NOMO-1 treated with dmso at 0.1 percent for 144 hours (cell line): ENCODE measurements around the gene PTPN3.
"Not testable (repeated sequence)": the region's sequence is repeated elsewhere in the genome, so short reads cannot be mapped to it uniquely, and the experiment has no call there.

Experiments
- DNase-seq: peaks from one replicate; lab custom pipeline; 2025; ENCODE audit not compliant: unreplicated experiment; lab: John Stamatoyannopoulos, UW

PTPN3 gene

DNA sequence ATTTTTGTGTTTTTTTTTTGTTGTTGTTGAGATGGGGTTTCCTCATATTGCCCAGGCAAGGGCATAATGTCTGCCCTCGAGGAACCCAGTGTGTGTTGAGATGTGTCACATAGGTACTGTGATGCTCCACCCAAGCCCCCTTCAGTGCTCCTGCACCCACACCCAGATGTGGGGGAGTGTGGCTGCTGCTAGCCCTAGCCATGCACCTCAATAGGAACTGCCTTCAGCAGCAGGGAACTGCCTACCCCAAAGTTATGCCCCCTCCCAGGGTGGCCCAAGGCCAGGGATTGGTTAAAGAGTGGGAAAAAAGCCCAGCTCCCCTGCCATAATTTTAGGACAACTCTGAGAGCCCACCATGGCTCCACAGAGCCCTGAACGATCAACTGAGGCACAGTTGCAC, 143.9 kb downstream of the PTPN3 start:
- no peak for DNase-seq

DNA sequence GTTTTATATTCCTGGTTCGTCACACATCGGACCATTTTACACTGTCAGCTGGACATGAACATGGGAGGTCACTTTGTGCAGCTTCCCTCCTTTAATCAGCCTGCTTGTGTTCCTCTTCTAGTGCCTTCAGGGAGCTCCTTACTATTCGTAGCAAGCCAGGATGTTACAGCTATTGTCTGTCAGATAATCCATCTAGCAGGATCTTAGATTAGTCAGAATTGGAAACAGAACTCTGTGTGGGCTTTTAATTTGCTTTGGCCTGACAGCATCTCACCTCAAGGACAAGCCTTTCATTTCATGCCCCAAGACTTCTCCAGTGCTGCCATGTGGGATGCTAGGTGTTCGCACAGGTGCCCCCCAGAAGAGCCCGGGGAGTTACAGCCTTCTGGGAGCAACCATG, 147.1 kb downstream of the PTPN3 start:
- no peak for DNase-seq

DNA sequence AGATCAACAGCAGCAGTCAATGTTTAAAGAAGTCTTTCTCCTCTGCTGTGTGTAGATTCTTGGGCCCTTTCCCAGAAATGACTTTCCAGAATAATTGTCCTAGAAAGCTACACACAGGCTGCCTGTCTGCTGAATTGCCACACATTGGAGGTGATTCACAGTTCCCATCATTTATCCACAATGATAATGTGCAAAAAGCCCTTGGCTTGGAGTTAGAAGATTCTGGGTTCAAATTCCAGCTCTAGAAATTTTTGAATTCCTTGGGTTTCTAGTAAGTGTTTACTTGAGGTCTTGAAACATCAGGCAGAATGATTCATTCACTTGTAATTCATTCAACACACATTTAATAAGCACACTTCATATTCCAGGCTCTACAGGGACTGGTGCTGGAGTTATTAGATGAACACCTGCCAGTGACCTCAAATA, 148.7 kb downstream of the PTPN3 start:
- DNase-seq = no peak

DNA sequence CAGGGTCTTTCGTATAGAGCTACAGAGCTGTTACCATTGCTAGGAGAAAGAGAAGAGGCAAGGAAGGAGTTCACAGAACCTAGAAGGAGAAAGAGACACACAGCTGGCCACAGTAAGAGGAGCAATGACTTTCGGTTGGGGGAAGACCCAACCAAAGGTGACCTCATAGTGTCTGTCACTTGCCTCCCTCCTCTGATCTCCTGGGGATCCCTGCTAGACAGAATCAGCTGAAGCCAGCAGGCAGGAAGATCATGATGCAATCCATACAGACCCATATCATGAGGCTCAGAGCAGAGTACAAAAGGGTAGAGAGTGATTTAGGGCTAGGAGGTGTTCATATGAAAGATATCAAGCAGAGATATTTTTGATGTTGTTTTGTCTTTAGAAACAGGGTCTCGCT, 151.2 kb downstream of the PTPN3 start:
- no peak for DNase-seq

DNA sequence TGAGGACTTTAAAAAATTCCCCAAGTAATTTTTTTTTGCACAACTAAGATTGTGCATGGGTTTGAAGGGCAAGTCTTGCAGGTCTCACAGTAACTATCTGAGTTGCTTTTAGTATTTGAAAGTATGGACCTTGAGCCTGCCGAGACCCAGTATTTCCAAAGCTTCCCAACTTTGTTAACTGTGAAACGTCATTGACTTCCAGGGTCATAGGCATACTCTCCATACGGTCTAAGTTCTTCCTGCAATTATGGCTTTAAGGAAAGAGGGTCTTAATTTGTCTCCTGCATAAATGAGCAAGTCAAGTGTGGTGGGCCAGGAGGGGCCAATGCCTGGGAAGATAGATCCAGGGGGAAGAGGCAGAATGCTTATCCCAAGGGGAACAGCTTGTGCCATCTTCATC, 153.2 kb downstream of the PTPN3 start:
- DNase-seq = no peak

DNA sequence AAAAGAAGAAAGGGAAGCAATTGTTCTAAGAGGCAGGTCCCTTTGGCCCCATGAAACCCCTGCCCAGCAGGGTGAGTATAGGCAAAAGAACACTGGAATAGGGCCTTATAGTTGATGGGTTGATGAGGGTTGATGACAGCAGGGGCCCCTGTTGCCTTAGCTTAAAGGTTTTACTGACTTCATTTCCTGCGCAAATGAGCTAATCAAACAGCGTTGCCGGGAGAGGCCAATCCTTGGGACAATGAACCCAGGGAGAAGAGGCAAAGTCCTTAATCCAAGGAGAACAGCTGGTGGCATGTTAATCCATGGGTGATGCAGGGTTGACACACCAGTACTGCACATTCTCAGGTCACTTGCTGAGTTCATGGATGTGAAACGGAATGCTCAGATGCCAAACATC, 155.2 kb downstream of the PTPN3 start:
- no peak for DNase-seq

DNA sequence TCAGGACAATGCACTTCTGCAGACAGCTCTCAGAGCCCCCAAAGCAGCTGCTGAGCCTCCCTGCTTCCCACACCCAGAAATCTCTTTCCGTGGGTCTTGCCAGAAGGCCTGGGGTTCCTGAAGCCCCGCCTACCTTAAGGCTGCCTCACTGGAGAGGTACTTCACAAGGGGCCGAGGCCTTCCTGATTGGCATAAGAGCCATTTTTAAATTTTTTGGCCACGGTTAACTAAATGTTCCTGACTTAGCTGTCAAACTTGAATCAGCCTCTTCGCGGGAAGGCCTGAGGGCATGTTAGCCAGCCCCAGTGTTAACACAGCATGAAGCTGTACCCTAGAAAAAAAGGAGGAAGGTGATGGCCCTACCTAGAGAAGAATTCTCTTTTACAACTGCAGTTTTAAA, 156.5 kb downstream of the PTPN3 start:
- DNase-seq = no peak

DNA sequence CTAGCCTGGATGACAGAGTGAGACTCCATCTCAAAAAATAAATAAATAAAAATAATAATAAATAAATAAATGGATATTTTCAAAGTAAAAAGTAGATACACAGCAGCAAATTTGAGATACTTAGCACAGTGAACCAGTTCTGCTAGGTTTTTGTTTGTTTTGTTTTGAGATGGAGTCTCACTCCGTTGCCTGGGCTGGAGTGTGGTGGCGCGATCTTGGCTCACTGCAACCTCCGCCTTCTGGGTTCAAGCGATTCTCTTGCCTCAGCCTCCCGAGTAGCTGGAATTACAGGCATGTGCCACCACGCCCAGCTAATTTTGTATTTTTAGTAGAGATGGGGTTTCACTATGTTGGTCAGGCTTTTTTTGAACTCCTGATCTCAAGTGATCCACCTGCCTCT, 157.1 kb downstream of the PTPN3 start:
- not testable (repeated sequence) for DNase-seq

DNA sequence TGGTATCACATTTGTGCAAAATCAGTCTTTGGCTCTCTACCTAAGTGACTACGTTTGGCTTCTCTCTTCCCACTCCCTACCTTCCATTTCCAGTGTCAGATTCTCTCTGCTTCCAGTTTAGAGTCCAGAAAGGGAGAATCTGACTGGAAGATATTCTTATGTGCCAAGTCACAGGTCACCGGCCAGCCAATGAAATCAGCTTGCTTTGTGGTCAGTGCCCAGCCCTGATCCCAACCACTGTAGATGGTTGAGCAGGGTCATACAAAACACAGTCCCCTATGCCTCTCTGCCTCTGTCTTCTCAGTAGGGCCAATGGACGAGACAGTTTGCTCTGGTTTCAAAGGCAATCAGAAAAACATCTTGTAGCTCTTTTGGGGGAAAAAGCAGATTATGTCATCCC, 161.7 kb downstream of the PTPN3 start:
- no peak for DNase-seq

DNA sequence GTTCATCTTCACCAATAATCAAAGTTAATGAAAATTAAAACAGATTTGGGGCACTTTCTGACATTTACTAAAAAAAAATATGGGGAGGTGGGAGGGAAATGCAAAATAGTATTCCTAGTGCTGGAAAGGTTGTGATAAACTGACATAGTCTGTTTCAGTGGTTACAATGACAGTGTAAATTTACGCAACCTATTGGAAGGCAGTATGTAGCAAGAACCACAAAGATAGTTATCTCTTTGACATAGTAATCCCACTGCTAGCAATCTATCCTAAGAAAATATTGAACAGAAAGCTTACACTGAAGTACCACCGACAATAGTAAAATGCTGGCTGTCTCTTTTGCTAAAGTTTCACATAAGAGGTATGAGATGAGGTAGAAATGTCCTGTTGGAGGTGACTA, 162.2 kb downstream of the PTPN3 start:
- no peak for DNase-seq

DNA sequence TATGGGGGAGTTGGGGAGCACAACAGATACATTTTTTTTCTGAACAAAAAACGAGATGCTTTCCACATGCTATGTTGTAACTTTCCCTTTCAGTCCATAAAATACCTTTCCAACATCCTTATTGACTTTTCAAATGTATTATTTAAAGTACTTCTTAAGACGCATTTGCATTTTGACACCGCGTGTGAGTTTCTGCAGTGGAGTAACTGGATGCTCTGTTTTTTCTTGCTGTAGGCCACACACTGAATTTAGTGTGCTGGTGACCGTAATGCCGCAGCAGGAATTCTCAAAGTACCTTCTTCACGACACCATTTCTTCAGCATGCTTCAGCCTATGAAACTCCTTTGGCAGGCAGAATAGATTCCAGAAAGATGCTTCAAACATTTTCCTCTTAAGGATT, 163.0 kb downstream of the PTPN3 start:
- DNase-seq = no peak

DNA sequence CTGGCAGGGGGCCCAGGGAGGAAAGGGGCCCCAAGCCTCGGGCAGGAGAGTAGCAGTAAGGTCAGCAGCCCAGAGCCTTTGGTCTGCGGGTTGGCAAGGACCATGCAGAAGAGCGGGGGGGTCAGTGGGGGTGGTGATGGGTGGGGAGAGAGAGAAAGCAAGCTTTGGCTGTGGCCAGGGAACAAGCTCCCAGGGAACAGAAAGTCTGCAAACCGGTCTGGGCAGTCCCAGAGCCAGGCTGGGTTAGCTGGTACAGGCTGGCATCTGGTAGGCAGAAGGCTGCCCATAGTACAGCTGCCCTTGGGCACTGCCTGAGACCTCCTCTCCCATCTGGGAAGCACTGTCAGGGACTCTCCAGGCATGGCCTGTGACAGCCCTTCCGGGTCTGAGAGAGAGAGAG, 166.8 kb downstream of the PTPN3 start:
- no peak for DNase-seq

DNA sequence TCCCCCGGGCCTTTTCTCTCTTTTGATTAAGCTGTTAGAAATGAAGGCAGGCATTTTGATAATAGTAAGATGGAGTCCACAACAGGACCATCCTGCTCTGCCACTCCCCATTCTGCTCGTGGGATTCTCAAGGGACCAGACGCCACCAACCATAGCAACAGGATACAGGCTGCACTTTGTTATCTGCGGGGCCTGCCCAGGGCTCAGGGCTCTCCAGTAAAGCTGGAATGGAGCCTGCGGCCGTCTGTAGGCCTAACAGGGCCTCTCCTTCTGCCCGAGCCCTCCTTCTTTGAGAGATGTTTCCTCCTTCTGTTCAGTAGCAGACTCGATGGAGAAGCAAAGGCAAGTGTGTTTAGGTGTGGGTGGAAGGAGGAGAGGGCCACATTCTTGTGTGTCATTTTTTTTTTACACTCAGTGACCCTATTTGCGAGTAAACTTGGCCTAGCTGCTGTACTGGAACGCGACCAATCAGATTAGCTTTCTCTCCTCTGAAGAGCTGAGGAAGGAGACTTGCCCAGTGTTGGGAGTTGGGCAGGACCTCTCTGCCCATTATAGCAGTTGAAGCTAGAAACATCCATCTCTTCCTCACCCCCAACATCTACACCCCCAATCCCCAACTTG, 168.4 kb downstream of the PTPN3 start:
- no peak for DNase-seq

DNA sequence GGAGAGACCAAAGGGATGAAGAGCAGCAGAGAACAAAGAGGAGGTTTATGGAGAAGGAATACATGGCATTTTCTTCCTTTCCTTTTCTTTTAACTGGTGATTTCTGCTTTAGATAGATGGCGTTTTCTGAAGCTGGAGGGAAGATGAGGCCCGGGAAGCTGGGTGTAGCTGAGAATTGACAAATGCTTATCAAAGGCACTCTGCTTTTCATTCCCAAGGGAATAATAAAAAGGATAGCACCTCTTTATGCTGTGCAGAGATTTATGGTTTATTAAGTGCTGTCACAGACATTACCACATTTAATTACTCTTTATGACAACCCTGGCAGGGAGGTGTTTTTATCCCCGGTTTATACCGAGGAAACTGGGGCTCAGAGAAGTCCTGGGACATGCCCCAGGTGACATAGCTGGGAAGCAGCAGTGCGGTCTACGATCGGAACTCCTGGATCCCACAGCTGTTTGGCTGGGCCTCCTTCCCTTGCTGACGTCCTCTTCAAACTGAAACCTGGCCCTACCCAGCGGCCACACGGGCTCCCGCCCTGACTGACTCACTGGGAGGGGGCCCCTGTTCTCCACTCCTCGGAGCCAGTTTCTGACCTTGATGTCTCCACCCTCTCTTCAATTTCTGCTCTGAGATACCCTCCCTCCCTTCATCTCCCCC, 169.0 kb downstream of the PTPN3 start:
- DNase-seq = no peak
